Measurements from ENCODE around the gene GPR160.
"Not testable (repeated sequence)": the region's sequence is repeated elsewhere in the genome, so short reads cannot be mapped to it uniquely, and the experiment has no call there.

The GPR160 gene

DNA sequence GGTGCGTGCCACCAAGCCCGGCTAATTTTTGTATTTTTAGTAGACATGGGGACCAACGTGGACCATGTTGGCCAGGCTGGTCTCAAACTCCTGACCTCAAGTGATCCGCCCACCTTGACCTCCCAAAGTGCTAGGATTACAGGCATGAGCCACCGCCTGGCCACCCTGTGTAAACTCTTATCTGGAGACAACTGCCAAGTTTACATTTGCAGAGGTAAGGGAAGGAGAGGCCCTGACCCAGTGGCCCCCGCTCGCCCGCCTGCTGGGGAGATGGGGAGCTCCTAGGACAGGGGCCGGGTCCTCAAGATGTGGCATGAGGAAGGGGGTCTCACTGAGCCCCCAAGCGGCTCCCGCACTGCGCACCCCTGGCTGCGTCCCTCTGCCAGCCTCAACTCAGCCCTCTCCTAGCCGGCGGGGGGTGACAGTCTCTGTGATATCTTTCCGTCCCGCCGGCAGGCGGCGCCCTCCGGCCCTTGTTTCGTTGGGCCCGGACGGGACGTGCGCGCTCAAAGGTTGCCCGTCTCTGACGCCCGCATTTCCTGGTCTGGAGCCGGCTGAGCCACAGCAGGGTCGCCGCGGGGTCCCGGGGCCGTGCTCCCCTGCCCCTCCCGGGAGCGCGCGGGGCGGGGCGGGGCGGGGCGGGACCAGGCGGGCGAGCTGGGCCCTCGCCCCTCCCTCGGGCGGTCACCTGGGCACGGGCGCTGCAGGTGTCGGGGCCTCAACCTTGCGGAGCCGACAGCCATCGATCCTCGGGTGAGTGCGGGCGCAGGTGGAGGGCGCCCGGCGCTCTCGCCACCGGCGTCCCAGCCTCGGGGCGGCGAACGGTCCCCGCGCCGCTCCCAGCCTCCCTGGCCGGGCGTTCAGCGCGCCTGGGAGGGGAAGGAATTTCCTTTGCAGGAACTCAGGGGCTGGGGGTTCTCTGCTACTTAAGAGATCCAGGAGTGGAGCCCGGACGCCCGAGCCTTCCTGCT, at the start of gene GPR160:
TSS of gene GPR160 (plus strand) at position 533 of the 971 bp plus-strand sequence. CDS start 45,978 bp downstream, outside the sequence.
- peak; percentile 75 for DNase-seq

GRCh38 chr3:169990431-169990830, 47.4 kb upstream of the GPR160 start:
- no peak for DNase-seq

- DNase-seq = no peak
These were observed 45.6 kb upstream of the GPR160 start for GRCh38 chr3:169992156-169992555.

DNA sequence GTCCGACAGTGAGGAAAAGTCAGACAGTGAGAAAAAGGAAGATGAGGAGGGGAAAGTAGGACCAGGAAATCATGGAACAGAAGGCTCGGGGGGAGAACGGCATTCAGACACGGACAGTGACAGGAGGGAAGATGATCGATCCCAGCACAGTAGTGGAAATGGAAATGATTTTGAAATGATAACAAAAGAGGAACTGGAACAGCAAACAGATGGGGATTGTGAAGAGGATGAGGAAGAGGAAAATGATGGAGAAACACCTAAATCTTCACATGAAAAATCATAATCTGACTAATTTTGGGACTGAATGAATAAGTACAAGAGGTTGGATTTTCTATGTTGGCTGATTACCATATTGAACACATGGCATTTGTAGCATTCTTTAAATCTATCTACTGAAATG, 45.0 kb upstream of the GPR160 start:
- DNase-seq = no peak

DNA sequence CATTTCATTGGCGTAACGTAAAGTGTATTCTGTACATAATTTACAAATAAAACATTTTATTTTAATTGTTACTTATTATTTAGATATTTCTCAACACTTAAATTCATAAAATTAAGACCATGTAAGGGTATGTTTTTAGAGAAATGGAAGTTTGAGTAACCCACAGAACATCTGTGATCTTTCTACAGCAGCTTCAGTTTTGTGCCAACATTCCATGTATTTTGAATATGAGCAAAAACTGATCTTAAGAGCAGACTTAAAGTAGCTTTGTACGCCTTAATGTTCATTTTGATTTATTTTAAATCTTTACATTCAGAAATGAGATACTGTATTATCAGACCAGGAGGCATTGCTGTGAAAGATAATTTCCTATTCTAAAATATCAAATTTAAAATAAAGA, 44.0 kb upstream of the GPR160 start:
- DNase-seq = no peak

DNA sequence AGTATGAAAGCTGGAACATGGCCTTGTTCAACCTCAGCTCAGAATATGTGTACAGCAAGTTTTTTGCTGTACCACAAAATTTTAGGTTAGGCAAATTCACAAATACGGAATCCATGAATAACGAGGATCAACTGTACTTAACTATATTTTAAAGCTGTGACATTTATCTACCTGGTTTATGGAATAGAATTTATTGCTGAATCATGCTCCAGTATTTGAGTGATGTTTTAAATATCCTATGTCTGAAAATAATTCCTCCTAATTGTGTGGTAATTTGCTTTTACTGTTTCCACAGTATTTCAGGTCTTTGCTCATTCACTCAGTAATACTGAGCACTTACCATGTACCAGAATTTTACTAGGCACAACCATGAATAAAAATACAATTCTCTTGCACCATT, 41.7 kb upstream of the GPR160 start:
- no peak for DNase-seq

DNA sequence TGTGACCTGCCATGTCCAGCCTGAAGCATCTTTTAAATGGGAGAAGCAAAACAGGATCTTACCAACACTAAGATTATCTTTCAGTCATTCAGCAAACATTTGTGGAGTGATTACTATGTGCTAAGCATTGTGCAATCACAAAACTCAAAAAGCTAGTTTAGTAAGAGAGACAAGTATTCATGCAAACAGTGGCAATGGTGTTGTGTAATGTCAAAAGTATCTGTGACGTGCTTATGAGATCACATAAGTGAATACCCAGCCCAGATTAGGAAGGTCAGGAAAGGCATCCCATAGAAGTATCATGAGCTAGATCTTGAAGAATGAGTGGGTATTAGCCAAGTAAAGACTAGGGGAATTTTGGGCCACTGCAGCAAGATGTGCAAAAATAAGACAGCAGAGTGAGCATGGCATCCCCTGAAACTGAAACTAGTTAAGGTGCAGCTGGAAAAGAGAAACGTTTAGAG, 39.1 kb upstream of the GPR160 start:
- no peak for DNase-seq

GRCh38 chr3:169999433-169999832, 38.4 kb upstream of the GPR160 start:
- DNase-seq = no peak

DNA sequence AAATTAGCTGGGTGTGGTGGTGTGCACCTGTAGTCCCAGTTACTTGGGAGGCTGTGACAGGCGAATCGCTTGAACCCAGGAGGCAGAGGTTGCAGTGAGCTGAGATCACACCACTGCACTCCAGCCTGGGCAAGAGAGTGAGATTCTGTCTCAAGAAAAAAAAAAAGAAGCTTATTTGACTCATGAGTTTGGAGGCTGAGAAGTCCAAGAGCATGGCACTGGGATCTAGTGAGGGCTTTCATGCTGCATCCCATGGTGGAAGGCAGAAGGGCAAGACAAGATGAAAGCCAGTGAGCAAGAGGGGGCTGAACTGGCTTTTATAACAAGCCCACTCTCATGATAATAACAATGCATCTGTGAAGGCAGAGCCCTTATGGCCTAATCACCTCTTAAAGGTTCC, 37.7 kb upstream of the GPR160 start:
- DNase-seq = no peak

- DNase-seq = no peak
These were observed 35.6 kb upstream of the GPR160 start for GRCh38 chr3:170002231-170002630.

GRCh38 chr3:170002879-170003278, 34.9 kb upstream of the GPR160 start:
- no peak for DNase-seq

DNA sequence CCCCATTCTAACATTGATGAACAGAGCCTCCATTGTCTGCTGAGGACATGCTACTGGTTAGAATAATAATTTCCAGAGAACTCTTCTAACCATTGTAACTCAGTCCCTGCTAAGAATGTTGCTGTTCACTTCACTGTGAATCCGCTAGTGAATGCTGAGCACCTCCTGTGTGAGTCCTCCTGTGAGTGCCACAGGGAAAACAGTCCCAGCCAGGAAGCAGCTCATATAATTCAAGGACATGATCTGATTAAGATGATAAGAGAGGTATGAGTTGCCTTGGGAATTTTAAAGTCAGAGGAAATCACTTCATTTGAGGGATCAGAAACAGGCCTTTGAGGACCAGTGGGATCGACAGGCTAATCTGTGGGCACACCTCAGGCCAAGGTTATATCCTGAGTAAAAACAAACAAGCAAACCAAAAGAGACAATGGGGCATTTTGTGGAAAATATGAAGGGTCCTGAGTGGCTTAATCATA, 33.9 kb upstream of the GPR160 start:
- DNase-seq = no peak

- no peak for DNase-seq
These were observed 30.6 kb upstream of the GPR160 start for GRCh38 chr3:170007031-170007663.

DNA sequence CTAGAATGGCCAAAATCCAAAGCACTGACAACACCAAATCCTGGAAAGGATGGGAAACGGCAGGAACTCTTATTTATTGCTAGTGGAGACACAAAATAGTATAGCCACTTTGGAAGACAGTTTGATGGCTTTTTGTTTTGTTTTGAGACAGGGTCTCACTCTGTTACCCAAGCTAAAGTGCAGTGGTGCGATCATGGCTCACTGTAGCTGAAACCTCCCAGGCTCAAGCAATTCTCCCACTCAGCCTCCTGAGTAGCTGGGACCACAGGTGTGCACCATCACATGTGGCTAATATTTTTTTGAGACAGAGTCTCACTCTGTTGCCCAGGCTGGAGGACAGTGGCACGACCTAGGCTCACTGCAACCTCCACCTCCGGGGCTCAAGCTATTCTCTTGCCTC, 27.3 kb upstream of the GPR160 start:
- no peak for DNase-seq

DNA sequence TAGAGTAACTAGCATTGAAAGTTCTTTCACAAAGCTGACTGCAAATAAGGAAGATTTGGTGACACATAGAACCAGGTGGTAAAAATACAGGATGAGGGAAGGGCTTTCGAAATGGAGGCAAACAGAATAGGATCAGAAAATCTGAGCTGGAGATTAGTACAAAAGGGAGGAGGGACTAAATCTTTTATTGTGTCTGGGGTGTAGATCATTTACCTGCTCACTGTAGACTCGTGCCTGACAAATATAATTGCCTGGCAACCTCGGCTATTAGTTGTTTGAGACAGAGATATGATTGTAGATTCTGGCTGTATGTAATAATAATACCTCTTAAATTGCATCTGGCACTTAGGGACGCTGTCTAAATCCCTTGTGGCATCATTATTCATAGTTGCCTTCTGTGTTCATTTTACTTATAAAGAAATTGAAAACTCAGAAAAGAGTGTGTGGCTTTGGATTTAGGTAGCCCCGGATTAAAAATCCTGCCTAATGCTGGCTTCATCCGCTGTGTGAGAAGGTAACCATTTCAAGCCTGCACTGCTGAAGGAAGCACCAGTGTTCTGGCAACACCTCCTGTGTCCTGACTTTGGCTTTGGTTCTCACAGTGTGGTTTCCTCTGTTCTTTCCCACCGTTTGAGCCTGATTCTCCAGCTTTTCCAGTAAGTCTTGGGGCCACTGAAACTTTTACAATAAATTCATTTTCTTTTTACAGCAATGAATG, 25.0 kb upstream of the GPR160 start:
- no peak for DNase-seq

- no peak for DNase-seq
These were observed 21.7 kb upstream of the GPR160 start for GRCh38 chr3:170016057-170016456.

GRCh38 chr3:170019306-170019705, 18.5 kb upstream of the GPR160 start:
- DNase-seq = not testable (repeated sequence)

DNA sequence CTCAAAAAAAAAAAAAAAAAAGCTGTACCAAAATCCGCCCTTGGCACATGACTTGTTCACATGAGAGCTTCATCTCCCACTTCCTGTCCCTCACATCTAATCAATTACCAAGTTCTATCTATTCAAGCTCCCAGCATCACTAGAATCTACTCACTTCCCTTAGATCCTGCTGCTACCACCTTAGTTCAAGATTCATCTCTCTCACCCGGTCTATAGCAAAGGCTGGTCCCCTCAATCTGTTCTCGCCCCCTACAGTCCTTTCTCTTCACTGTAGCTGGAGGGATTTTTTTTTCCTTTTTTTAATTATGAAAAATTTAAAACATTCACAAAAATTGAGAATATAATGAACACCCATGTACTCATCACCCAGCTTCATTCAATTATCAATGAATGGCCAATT, 16.7 kb upstream of the GPR160 start:
- DNase-seq = no peak

GRCh38 chr3:170022336-170022735, 15.5 kb upstream of the GPR160 start:
- DNase-seq = no peak

GRCh38 chr3:170023165-170023564, 14.6 kb upstream of the GPR160 start:
- DNase-seq = no peak

GRCh38 chr3:170024581-170024980, 13.2 kb upstream of the GPR160 start:
- no peak for DNase-seq

DNA sequence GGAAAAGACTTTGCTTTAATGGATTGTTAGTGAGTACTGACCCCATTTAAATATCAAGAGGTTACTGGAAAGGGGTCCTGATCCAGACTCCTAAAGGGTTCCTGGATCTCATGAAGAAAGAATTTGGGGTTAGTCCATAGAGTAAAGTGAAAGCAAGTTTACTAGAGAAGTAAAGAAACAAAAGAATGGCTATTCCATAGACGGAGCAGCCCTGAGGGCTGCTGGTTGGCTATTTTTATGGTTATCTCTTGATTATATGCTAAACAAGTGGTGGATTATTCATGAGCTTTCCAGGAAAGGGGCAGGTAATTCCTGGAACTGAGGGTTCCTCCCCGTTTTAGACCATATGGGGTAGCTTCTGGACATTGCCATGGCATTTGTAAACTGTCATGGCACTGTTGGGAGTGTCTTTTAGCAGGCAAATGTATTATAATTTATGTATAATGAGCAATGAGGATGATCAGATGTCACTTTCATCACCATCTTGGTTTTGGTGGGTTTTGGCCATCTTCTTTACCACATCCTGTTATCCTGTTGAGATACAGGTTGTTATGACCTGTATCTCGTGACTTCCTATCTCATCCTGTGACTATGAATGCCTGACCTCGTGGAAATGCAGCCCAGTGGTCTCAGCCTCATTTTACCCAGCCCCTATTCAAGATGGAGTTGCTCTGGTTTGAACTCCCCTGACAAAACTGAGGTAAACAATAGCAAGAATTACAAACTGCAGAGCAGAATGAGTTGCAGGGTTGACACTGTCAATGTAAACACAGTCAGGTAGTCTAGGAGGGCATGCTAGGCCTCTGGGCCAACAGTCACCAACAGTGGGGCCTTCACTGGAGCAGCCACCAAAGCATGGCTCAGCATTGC, 10.3 kb upstream of the GPR160 start:
- DNase-seq = no peak
